H1 (cell line): Measurements from ENCODE around the gene PITPNC1. TPM values are rescaled to one million over a fixed set of nuclear protein-coding genes. Genes with fewer than 3 reads are reported as not detected.

Experiments
- CTCF ChIA-PET: fragments of 300-600 bp; sonication (Branson Sonifier 250); formaldehyde crosslinking; loops from one replicate; lab custom pipeline; 2021; ENCODE audit not compliant: partially characterized antibody; lab: Charles Lee
- POLR2A ChIA-PET: fragments of 300-600 bp; sonication (Branson Sonifier 250); formaldehyde crosslinking; loops from one replicate; lab custom pipeline; 2021; ENCODE audit warnings: inconsistent platforms; ENCODE audit not compliant: partially characterized antibody; lab: Charles Lee
- DNase-seq, 2 experiments: peaks; one replicate each; pipeline versions ENCODE4 v3.0.0 to v3.0.0-alpha.2; 2010 to 2022; ENCODE audit warnings: low spot score in 2 of 2, low read depth in 1 of 2, mixed read lengths in 1 of 2
- FAIRE-seq: peaks from 2 replicates; lab custom pipeline; 2011; peaks lifted over from hg19 to GRCh38; lab: Jason Lieb, UNC
- H2AFZ ChIP-seq: 2 replicates; pipeline ENCODE4 v1.8.1; 2012; ENCODE audit warnings: low read length, inconsistent platforms
- H2AK5ac ChIP-seq: 2 replicates; pipeline ENCODE4 v1.6.1; 2013; ENCODE audit warnings: low read depth, low read length
- H2BK120ac ChIP-seq: replicated peaks from 2 replicates; pipeline ENCODE3; 2013; ENCODE audit warnings: low read depth, low read length, inconsistent platforms
- H2BK12ac ChIP-seq: 2 replicates; pipeline ENCODE4 v1.6.1; 2013; ENCODE audit warnings: low read depth, low read length
- H2BK15ac ChIP-seq: 2 replicates; pipeline ENCODE4 v1.6.1; 2013; ENCODE audit warnings: low read length
- H2BK20ac ChIP-seq: 2 replicates; pipeline ENCODE4 v1.6.1; 2013; ENCODE audit warnings: low read length
- H2BK5ac ChIP-seq: 2 replicates; pipeline ENCODE4 v1.6.1; 2013; ENCODE audit warnings: low read depth, low read length
- H3K14ac ChIP-seq: 2 replicates; pipeline ENCODE4 v1.6.1; 2013; ENCODE audit warnings: inconsistent platforms; ENCODE audit not compliant: insufficient read length
- H3K18ac ChIP-seq: 2 replicates; pipeline ENCODE4 v1.6.1; 2013; ENCODE audit warnings: low read length; ENCODE audit errors: extremely low read depth
- H3K23ac ChIP-seq: 2 replicates; pipeline ENCODE4 v1.6.1; 2013; ENCODE audit warnings: inconsistent platforms; ENCODE audit not compliant: insufficient read length
- H3K23me2 ChIP-seq: 2 replicates; pipeline ENCODE4 v1.6.1; 2013; ENCODE audit warnings: low read depth, low read length
- H3K27ac ChIP-seq: 2 replicates; pipeline ENCODE4 v1.6.1; 2011; ENCODE audit warnings: low read depth, low read length, inconsistent platforms
- H3K27me3 ChIP-seq, 4 experiments: replicated peaks in 1 of 4; 1 replicate in 1 of 4; 2 replicates in 3 of 4; pipeline versions ENCODE4 v1.6.1 to v1.8.1; 2011 to 2013; ENCODE audit warnings: low read length in 3 of 4, mild to moderate bottlenecking in 3 of 4, inconsistent platforms in 2 of 4, mixed read lengths in 2 of 4, moderate library complexity in 1 of 4; ENCODE audit not compliant: control insufficient read depth in 3 of 4, insufficient read depth in 3 of 4; ENCODE audit errors: extremely low read depth in 1 of 4
- H3K36me3 ChIP-seq, 4 experiments: 2 replicates each; pipeline versions ENCODE4 v1.6.1 to v1.8.1; 2011 to 2013; ENCODE audit warnings: mild to moderate bottlenecking in 4 of 4, low read length in 3 of 4, moderate library complexity in 2 of 4, control low read depth in 1 of 4, inconsistent platforms in 1 of 4; ENCODE audit not compliant: insufficient read depth in 4 of 4, control insufficient read depth in 2 of 4
- H3K4ac ChIP-seq: replicated peaks from 2 replicates; pipeline ENCODE3; 2013; ENCODE audit warnings: low read length, low read depth, mixed read lengths, inconsistent platforms; ENCODE audit not compliant: insufficient read length
- H3K4me1 ChIP-seq, 4 experiments: replicated peaks in 1 of 4; 1 replicate in 1 of 4; 2 replicates in 3 of 4; pipeline versions ENCODE4 v1.6.1 to v1.8.1; 2011 to 2013; ENCODE audit warnings: low read length in 3 of 4, inconsistent platforms in 2 of 4, mixed read lengths in 1 of 4; ENCODE audit not compliant: insufficient read depth in 4 of 4, control insufficient read depth in 3 of 4
- H3K4me2 ChIP-seq, 2 experiments: 2 replicates each; pipeline versions ENCODE4 v1.6.1 to v1.8.1; 2011 to 2013; ENCODE audit warnings: low read depth in 2 of 2, low read length in 2 of 2, control low read depth in 1 of 2, inconsistent platforms in 1 of 2, mild to moderate bottlenecking in 1 of 2; ENCODE audit not compliant: insufficient read depth in 1 of 2
- H3K4me3 ChIP-seq, 4 experiments: fragments of 200-600, 300-600 bp in 1 of 4; sonication (generic), shearing (Covaris generic), sonication (Bioruptor Twin) in 1 of 4; 2 replicates each; pipeline versions ENCODE4 v1.5.1 to v1.8.1; 2011 to 2016; ENCODE audit warnings: low read length in 4 of 4, low read depth in 3 of 4, control low read depth in 2 of 4, inconsistent platforms in 2 of 4, mild to moderate bottlenecking in 2 of 4, mixed read lengths in 1 of 4, moderate library complexity in 1 of 4; ENCODE audit not compliant: insufficient read depth in 2 of 4; ENCODE audit errors: extremely low read depth in 1 of 4
- H3K56ac ChIP-seq: replicated peaks from 2 replicates; pipeline ENCODE3; 2013; ENCODE audit warnings: low read depth, mild to moderate bottlenecking, mixed read lengths, low read length, inconsistent platforms; ENCODE audit not compliant: insufficient read length
- H3K79me1 ChIP-seq: 2 replicates; pipeline ENCODE4 v1.6.1; 2013; ENCODE audit warnings: low read depth, low read length, control low read depth
- H3K79me2 ChIP-seq, 2 experiments: 2 replicates each; pipeline versions ENCODE4 v1.6.1 to v1.8.1; 2012 to 2013; ENCODE audit warnings: low read length in 2 of 2, mild to moderate bottlenecking in 2 of 2, inconsistent platforms in 1 of 2; ENCODE audit not compliant: insufficient read depth in 2 of 2, control insufficient read depth in 1 of 2
- H3K9ac ChIP-seq, 4 experiments: replicated peaks in 1 of 4; 1 replicate in 1 of 4; 2 replicates in 3 of 4; pipeline versions ENCODE4 v1.6.1 to v1.8.1; 2011 to 2013; ENCODE audit warnings: low read depth in 3 of 4, low read length in 3 of 4, control low read depth in 2 of 4, mild to moderate bottlenecking in 2 of 4, moderate library complexity in 2 of 4, inconsistent platforms in 1 of 4; ENCODE audit errors: extremely low read depth in 1 of 4
- H3K9me3 ChIP-seq, 2 experiments: 2 replicates each; pipeline versions ENCODE4 v1.6.1 to v1.8.1; 2012 to 2013; ENCODE audit warnings: mild to moderate bottlenecking in 2 of 2, moderate library complexity in 2 of 2, control low read depth in 1 of 2, inconsistent platforms in 1 of 2, low read depth in 1 of 2, low read length in 1 of 2, mixed read lengths in 1 of 2; ENCODE audit not compliant: insufficient read depth in 2 of 2
- H4K20me1 ChIP-seq, 2 experiments: replicated peaks in 1 of 2; 2 replicates each; pipeline versions ENCODE3 to v1.8.1; 2011 to 2013; ENCODE audit warnings: inconsistent platforms in 2 of 2, low read length in 2 of 2, mild to moderate bottlenecking in 1 of 2; ENCODE audit not compliant: insufficient read depth in 2 of 2, control insufficient read depth in 1 of 2
- H4K5ac ChIP-seq: 2 replicates; pipeline ENCODE4 v1.6.1; 2013; ENCODE audit warnings: low read length, low read depth, mixed read lengths, inconsistent platforms; ENCODE audit not compliant: insufficient read length
- H4K8ac ChIP-seq: 2 replicates; pipeline ENCODE4 v1.8.0; 2013; ENCODE audit warnings: mild to moderate bottlenecking, moderate library complexity, low read length, inconsistent platforms; ENCODE audit not compliant: insufficient read depth; ENCODE audit errors: extremely low read depth
- H4K91ac ChIP-seq: replicated peaks from 2 replicates; pipeline ENCODE3; 2013; ENCODE audit warnings: low read length, mixed read lengths, inconsistent platforms; ENCODE audit not compliant: insufficient read length
- WGBS, 2 experiments: shearing (Covaris generic) in 1 of 2; methylation state at CpG; one replicate each; pipeline versions ENCODE4 v1.1.6 to v1.1.7; 2013 to 2015; ENCODE audit warnings: low lambda C conversion rate in 2 of 2, mixed read lengths in 2 of 2, inconsistent platforms in 1 of 2, low coverage in 1 of 2, missing lambda C conversion rate in 1 of 2; ENCODE audit not compliant: insufficient replicate concordance in 2 of 2, insufficient coverage in 1 of 2, insufficient read length in 1 of 2; ENCODE audit errors: extremely low coverage in 1 of 2, missing lambda C conversion rate in 1 of 2; 5-methylcytosine and 5-hydroxymethylcytosine counted together
- polyA plus RNA-seq, 7 experiments: library from polyadenylated mRNA; depleted of rRNA in 3 of 7; stranded (reverse) in 5 of 7; unstranded in 2 of 7; fragments of >200 nt in 5 of 7; fragments of 200-250 nt in 2 of 7; gene quantifications; 1 replicate in 5 of 7; 2 replicates in 1 of 7; 4 replicates in 1 of 7; pipeline versions ENCODE4 v1.2.1 to v1.2.3, GENCODE V29; 2011 to 2013; ENCODE audit warnings: missing spikeins in 2 of 7, mixed read lengths in 2 of 7
- total RNA-seq: library from RNA; stranded (reverse); fragmentation: NEBNext Ultra II Directional; extraction: Animal tissue kit (Norgen Biotek cat#: 25700); gene quantifications from 2 replicates; pipeline ENCODE4 v1.2.1, GENCODE V29; 2021

Gene PITPNC1
- total and polyA plus RNA-seq, 2 of the 8 experiments (the other 6 are each of a cell fraction or from before 2014, with no cell fraction given): 17.6 to 54.7 TPM

DNA sequence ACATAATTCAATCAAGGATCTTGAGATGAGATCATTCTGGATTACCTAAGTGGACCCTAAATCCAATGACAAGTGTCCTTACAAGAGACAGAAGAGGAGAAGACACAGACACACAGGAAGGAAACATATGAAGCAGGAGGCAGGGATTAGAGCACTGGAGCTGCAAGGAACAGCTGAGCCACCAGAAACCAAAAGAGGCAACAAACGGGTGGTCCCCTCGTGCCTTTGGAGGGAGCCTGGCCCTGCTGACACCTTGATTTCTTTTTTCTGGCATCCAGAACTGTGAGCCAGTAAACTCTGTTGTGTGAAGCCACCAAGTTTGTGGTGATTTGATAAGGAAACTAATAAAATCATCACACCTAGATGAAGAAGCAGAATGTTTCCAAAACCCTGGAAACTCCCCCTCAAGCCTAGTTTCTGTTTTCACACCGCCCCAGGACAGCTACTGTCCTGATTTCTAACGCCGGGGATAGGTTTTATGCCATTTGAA lies 115.2 kb downstream of the PITPNC1 start:
- no peak overlapping the region for H2BK120ac ChIP-seq
- no peak overlapping the region for H3K9ac ChIP-seq
- H3K27me3 ChIP-seq: no peaks in the 10 kb centered on the region
- no peak overlapping the region for H3K56ac ChIP-seq
- no peak overlapping the region for H3K4me3 ChIP-seq
- H3K9me3 ChIP-seq: no peaks in the 10 kb centered on the region
- FAIRE-seq: no peak
- DNase-seq: no peak
- H3K23me2 ChIP-seq: no peaks in the 10 kb centered on the region; the same call in 1 of the 2 replicates
- no peak overlapping the region for H2BK15ac ChIP-seq
- H2BK5ac ChIP-seq: no peak overlapping the region
- H2AK5ac ChIP-seq: no peak overlapping the region
- H3K14ac ChIP-seq: no peak overlapping the region
- H2AFZ ChIP-seq: no peak overlapping the region
- no peak overlapping the region for H4K8ac ChIP-seq
- ChIA-PET POLR2A (no interaction called here), CTCF (interaction anchor here (1.1 to 1.6 kb wide), 3 partner anchors 11 to 114 kb away, joined by 3 read pairs; no protein-coding TSS in a partner anchor)
- H3K27ac ChIP-seq: no peak overlapping the region
- H4K20me1 ChIP-seq: no peaks in the 10 kb centered on the region
- no peaks in the 10 kb centered on the region for H3K36me3 ChIP-seq
- H4K91ac ChIP-seq: no peak overlapping the region
- H3K4me2 ChIP-seq: no peak overlapping the region
- H3K23ac ChIP-seq: no peak overlapping the region
- peaks cover 5% of the 10 kb centered on the region for H3K79me1 ChIP-seq
- H3K4ac ChIP-seq: no peak overlapping the region
- H2BK20ac ChIP-seq: no peak overlapping the region
- H2BK12ac ChIP-seq: no peak overlapping the region
- no peak overlapping the region for H4K5ac ChIP-seq
- H3K18ac ChIP-seq: no peak overlapping the region
- H3K4me1 ChIP-seq: peaks cover 7 to 17% (median 11%) of the 10 kb centered on the region in 4 experiments
- peaks cover 3 to 70% of the 10 kb centered on the region in 2 experiments; a peak in 2 of 4 replicates for H3K79me2 ChIP-seq
- 89% methylated on average over 5 of the region's 5 CpGs; no CpG with 5 or more reads in 1 of the 2 experiments for WGBS, 2 experiments
